HG02610 (cell line): ENCODE results near the gene SPTBN4.
"Not testable (repeated sequence)": the region's sequence is repeated elsewhere in the genome, so short reads cannot be mapped to it uniquely, and the experiment has no call there.

ENCODE experiments used
- ATAC-seq: cut with Tn5 transposase; IDR thresholded peaks from one replicate; pipeline ENCODE4 v1.9.1; 2021; ENCODE audit warnings: mild to moderate bottlenecking, moderate library complexity; ENCODE audit not compliant: unreplicated experiment

SPTBN4 gene

DNA sequence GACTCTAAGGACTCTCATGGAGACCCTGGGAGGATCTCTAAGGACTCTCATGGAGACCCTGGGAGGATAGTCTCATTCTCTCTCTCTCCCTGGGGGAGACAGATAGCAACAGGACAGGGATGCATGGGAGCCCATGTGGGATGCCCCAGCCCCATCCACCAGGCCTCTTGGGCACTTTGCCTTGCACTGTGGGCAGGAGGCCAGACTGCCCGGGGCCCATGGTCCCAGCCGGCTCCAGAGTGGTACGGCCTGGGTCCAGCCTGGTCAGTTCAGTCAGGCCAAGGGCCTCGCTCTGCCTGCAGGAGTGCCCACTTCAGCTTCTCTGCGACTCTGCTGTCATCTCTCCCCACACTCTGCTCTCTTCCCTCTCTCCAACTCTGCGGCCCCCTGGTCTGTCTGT, 61.3 kb downstream of the SPTBN4 start:
- ATAC-seq, result no peak

DNA sequence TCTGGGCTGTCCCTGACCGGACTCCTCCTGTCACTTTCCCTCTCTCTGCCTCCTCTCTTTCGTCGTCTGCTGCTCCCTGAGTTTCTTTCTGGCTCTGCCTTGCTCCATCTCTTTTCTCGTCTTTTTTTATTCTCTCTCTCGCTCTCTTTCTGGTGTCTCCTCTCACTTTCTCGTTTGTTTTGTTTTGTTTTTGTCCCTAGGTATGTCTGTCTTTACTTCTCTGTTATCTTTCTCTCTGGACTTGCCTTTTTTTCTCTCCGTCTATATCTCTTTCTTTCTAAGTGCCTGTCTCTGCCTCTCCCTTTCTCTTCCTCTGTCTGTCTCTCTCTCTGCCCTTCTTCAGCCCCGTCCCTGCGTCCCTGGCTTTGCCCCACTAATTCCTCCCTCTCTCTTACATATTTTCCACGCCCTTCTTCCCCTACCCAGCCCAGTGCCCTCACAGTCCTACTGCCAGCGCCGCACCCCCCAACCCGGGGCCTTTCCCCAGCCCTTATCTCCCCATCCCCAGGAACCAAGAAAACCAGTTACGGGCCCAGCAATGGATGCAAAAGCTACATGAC, 61.8 kb downstream of the SPTBN4 start:
- no peak for ATAC-seq

DNA sequence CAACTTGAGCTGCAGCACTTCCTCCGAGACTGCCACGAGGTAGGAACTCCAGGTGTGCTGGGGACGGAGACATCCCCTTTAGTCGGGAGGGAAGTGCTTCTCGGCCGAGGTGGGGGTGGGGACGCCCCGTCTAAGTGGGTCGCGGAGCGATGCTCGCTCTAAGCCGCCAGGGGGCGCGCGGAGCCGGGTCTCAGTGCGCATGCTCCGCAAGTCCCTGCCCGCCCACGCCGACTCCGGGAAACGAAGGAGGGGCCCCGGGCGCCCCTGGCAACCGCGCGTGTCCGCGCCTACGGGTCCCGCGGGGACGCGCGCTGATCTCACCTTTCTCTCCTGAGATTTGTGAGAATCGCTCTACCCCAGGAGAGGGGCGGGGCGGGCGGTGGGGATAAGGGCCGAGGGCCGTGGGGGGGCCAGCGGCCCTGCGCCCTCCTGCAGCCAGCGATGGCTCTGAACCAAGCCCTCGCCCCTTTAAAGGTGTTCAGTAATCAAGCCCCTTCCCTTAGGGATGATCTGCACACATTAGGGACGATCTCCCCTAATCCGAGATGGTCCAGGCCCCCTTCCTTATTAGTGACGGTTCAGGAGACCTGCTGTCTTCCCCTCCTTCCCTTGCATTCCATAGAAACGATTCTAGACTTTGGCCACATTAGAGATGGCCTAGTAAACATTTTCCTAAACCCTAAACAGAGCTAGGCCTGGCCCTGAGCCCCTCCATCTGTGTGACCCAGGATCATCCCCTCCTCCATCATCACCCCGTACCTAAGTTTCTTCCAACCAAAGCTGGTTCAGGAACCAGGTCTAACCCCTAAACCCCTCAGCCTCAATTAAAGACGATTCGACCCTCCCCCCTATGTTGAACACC, 62.5 kb downstream of the SPTBN4 start:
- no peak for ATAC-seq

DNA sequence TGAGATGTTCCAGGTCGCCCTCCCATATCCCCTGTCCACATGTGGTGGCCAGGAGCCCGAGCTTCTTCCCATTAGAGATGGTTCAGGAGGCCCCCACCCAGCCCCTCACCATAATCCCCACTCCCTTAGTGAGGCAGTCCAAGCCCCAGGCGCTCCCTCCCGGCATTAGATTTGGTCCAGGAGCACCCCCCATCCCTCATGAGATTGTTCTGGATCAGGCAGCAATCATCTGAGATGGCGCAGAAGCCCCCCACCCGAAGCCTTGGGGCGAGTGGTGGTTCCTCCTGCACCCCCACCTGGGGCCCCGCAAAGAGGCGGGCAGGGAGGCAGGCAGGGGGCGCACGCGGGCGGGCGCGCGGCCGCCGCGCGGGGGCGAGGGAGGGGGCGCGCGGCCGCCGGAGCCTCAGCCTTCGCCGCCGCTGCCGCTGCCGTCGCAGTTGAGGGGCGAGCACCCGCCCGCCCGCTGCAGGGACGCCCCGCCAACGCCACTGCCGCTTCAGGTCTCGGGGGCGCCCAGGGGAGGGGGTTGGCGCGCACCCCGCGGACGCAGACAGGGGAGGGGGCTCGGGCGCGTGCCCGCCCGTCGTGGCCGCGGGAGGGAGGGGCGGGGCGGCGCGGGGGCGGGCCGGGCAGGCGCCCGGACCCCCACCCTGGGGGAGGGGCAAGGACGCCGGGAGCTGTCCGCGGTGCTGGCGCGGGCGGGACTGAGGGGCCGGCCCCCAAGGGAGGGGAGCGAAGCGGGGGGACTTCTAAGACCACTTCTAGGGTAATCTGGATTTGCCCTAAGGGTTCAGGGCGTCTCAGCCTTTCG, 63.5 kb downstream of the SPTBN4 start:
- no peak for ATAC-seq

DNA sequence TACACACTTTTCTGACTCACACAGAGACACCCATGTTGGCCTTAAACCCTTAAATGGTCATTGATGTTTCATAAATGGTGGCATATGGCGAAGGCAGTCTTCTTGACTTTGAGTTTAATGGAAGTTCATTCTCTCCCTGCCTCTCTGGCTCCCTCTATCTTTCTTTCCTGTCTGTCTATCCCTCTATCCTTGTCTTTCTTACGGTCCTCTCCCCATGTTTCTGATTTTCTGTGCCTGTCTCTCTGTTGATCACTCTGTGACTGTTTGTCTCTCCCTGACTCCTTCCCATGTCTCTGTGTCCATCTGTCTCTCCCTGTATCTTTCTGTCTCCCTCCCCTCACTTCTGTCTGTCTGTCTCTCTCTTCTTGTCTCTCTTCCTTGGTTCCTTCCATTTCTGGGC, 66.7 kb downstream of the SPTBN4 start:
- no peak for ATAC-seq

DNA sequence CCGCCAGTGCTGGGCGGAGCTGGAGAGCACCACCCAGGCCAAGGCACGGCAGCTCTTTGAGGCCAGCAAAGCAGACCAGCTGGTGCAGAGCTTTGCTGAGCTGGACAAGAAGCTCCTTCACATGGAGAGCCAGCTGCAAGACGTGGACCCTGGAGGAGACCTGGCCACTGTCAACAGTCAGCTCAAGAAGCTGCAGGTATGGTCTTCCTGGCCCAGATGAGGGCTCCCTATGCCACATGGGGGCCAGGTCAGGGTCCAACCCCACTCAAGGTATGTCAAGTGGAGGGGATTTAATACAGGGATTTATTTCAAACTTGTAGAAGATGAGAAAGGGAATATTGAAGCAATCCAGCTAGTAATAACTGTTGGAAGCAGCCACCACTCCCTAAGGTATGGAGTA, 67.3 kb downstream of the SPTBN4 start:
- no peak for ATAC-seq

DNA sequence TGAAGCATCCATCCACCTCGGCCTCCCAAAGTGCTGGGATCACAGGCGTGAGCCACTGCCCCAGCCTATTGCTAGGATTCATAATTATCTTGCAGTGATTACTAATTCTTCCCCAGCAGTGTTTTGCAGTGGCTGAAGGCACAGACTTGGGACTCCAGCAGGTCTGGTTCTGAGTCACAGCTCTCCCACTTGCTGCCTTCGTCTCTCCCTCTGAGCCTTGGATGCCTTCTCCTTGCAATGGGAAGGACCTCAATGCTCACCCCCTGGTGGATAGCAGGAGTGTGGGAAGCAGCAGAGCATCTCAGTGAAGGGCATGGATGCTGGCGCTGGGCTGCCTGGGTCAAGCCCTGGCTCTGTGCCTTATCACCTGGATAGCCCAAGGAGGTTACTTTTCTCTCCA, 72.3 kb downstream of the SPTBN4 start:
- no peak for ATAC-seq

DNA sequence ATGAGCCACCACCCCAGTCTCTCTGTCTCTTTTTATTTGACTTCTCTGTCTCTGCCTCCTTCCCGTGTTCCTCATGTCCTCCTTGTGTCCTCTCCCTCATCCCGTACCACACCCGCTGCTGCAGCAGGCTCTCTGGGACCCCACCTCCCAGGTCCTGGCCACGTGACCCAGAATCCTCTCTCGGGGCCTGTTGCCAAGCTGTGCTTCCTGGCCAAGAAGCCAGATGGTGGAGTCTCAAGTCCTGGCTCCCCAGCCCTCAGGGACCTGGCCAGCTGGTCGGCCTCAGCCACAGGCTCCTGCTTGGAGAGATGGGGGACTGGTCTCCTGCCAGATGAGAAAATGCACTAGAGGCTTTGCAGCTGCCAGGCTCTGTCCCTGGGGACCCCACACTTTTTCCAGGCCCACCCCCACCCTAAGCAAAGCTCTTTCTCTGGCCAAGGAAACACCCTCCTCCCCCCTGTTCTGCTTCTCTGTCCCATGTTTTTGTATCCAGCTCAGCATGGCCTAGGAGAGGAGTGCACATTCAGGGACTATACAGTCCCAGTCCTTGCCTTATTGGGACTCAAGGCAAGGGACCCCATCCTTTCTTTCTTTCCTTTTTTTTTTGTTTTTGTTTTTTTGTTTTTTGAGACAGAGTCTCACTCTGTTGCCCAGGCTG, 75.5 kb downstream of the SPTBN4 start:
- ATAC-seq, result no peak

DNA sequence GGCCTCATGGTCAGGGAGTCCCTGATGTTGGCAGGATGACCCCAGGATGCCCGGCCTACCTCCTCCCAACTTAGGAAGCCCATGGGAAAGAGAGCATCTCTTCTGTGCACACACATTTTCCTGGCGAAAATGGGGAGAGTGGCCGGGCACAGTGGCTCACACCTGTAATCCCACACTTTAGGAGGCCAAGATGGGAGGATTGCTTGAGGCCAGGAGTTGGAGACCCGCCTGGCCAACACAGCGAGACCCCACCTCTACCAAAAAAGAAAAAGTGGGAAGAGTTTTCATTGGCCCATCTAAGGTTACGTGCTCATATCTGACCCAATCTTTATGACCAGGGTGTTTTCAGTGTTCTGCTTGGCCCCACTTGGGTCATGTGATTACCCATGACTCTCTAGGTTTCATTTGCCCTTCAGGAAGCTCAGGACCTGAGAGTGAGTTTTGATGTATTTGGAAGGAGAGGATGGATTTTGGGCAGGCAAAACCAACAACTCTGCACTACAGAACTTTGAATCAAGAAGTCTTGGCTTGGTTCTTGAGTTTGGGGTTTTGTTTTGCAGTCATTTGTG, 76.3 kb downstream of the SPTBN4 start:
- no peak for ATAC-seq

DNA sequence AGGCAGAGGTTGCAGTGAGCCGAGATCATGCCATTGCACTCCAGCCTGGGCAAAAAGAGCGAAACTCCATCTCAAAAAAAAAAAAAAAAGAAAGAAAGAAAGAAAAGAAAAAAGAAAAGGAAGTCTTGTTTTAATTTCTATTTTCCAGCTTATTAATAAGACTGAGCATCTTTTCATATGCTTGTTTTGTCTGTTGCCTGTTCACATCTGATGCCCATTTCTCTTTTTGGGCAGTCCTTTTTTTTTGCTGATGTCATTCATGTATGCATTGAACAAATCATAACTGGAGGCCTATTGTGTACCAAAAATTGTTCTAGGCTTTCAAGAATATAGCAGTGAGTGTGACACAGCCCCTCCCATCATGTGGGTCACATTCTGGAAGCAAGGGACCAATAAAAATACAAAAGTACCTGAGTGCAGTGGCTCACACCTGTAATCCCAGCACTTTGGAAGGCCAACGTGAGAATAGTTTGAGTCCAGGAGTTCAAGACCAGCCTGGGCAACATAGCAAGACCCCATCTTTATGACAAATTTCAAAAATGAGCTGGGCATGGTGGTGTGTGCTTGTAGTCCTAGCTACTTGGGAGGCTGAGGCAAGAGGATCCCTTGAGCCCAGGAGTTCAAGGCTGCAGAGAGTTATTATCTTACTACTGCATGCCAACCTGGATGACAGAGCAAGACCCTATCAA, 79.5 kb downstream of the SPTBN4 start:
- ATAC-seq, result not testable (repeated sequence)

DNA sequence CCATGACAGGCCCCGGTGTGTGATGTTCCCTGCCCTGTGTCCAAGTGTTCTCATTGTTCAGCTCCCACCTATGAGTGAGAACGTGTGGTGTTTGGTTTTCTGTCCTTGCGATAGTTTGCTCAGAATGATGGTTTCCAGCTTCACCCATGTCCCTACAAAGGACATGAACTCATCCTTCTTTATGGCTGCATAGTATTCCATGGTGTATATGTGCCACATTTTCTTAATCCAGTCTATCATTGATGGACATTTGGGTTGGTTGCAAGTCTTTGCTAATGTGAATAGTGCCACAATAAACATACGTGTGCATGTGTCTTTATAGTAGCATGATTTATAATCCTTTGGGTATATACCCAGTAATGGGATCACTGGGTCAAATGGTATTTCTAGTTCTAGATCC, 80.4 kb downstream of the SPTBN4 start:
- not testable (repeated sequence) for ATAC-seq

DNA sequence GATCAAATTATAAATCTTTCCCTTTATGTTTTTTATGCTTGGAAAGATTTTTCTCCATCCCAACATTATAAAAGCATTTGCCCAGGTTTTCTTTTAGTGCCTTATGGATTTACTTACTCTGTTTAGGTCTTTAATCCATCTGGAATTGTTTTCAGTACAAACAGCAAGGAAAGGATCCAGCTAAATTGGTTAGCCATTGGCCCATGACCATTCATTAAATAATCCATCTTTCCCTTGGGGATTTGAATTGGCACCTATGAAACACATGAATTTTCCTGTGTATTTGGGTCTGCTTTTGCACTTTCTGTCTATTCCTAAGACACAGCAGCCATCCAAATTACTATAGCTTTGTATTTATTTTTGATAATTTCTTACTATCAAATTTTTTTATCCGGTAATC, 81.0 kb downstream of the SPTBN4 start:
- ATAC-seq, result no peak

DNA sequence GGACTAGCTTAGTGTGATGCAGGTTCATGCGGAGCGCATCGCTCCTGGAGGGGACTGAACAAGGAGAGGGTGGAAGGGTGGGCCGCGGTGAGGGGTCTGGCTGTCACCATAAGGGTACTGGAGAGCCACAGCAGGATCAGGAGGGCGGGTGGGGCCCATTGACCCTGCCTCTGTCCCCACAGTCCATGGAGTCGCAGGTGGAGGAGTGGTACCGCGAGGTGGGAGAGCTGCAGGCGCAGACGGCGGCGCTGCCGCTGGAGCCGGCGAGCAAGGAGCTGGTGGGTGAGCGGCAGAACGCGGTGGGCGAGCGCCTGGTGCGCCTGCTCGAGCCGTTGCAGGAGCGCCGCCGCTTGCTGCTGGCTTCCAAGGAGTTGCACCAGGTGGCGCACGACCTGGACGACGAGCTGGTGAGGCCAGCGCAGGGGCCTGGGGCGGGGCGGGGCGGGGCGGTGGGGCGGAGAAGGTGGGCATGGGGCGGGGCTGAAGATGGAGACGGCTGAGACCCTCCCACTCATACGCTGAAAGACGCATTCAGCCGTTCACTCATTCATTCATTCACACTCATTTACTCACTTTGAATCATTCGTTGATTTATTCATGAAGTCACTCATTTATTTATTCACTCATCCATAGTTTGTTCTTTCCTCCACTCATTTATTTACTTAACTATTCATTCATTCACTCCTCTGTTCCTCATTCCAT, 82.4 kb downstream of the SPTBN4 start:
- ATAC-seq, result no peak

DNA sequence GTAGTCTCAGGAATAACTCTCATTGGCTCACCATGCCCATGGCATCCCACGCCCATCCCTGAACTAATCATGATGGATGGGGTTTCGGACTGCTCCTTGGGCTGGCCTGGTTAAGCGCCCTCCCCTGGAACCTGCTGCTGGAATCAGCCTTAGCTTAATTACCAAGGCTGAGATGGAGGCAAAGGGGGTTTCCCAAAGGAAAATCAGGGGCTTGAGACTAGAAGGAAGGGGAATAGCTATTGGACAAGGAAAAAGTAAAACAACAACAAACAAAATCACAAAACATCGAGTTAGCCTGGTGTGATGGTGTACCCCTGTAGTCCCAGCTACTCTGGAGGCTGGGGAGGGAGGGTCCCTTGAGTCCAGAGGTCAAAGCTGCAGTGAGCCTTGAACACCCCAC, 84.2 kb downstream of the SPTBN4 start:
- ATAC-seq, result no peak

DNA sequence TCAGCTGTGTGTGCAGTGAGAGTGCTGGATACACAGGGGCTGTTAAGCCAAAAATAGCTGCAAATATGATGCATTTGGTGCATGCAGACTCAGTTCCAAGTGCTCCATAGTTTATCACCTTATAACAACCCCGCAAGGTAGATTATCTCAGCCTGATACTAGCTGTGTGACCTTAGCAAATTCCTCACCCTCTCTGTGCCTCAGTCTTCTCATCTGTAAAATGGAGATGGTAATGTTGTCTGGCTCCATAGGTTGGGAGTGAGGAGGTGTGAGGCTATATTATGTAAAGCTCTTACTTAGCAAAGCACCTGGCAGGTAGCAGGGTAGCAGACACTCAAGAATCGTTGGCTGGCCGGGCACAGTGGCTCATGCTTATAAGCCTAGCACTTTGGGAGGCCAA, 86.0 kb downstream of the SPTBN4 start:
- no peak for ATAC-seq

DNA sequence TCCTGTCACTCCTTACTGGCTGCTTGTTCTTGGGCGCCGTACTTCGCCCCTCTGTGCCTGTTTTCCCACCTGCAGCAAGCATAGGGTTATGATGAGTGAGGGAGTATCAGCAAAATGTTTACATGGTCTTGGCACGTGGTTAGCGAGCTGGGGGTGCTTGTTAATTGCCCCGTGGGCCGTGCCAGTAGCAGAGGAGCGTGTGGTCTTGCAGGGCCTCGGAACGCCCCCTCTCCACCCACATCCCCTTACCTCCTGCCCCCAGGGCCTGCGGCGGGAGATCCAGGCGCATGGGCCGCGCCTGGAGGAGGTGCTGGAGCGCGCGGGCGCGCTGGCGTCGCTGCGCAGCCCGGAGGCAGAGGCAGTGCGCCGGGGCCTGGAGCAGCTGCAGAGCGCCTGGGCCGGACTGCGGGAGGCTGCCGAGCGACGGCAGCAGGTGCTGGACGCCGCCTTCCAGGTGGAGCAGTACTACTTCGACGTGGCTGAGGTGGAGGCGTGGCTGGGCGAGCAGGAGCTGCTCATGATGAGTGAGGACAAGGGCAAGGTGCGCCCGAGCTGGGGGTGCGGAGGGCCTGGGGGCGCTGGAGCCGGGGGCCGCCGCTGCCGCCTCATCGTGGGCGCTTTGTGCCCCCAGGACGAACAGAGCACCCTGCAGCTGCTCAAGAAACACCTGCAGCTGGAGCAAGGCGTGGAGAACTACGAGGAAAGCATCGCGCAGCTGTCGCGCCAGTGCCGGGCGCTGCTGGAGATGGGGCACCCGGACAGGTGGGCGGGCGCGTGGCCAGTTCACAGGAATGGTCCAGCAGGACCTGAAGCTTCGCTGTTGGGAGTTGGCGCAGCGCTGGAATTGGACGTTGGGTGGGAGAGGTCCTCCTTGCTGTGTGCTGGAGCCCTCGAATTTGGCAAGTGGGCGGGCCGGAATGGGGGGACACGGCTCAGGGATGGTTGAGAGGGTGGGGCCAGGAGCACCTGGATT, 87.4 kb downstream of the SPTBN4 start:
- no peak for ATAC-seq

DNA sequence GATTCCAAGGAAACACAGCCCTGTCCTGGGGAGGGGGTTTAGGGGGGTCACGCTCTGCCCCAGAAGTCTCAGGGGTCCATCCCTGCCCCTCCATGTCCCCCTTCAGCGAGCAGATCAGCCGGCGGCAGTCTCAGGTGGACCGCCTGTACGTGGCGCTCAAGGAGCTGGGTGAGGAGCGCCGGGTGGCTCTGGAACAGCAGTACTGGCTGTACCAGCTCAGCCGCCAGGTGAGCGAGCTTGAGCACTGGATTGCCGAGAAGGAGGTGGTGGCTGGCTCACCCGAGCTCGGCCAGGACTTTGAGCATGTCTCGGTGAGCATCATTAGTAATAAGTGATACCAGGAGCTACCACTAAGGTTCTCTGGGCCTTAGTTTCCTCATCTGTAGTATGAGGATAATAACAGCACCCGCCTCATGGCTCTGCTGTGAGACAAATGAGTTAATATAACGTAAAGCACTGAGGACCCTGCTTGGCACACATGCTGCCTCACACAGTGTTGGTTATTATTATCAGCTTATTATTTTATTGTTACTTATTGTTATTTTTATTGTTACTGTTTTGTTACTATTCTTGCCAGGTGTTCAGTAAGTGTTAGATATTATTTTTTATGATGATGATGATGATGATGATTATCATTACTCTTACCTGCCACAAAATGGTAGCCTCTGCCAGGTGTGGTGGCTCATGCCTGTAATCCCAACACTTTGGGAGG, 89.3 kb downstream of the SPTBN4 start:
- ATAC-seq, result no peak

DNA sequence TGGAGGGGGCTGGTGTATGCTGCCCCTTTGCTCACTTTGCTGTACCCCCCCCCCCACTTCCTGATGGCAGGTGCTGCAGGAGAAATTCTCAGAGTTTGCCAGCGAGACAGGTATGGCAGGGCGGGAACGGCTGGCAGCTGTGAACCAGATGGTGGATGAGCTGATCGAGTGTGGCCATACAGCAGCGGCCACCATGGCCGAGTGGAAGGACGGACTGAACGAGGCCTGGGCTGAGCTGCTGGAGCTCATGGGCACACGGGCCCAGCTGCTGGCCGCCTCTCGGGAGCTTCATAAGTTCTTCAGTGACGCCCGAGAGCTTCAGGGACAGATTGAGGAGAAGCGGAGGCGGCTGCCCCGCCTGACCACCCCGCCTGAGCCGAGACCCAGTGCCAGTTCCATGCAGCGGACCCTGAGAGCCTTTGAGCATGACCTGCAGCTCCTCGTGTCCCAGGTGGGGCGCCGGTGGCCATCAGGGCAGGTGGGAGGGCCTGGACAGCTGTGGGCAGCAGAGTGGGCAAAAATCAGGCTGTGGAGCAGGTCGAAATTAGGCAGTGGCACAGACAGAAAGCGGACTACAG, 90.2 kb downstream of the SPTBN4 start:
- no peak for ATAC-seq
